ENCODE results near the gene CNOT4.

CNOT4 gene

GRCh38 chr7:135317676-135318325 lies 192.1 kb downstream of the CNOT4 start:
- DNase-seq, result no peak

GRCh38 chr7:135316648-135317313 lies 193.1 kb downstream of the CNOT4 start:
- no peak for DNase-seq

GRCh38 chr7:135313971-135314370 lies 195.9 kb downstream of the CNOT4 start:
- DNase-seq, result no peak

Data from DMS153 (cell line).